ENCODE measurements around the gene FNDC3B.

The FNDC3B gene

DNA sequence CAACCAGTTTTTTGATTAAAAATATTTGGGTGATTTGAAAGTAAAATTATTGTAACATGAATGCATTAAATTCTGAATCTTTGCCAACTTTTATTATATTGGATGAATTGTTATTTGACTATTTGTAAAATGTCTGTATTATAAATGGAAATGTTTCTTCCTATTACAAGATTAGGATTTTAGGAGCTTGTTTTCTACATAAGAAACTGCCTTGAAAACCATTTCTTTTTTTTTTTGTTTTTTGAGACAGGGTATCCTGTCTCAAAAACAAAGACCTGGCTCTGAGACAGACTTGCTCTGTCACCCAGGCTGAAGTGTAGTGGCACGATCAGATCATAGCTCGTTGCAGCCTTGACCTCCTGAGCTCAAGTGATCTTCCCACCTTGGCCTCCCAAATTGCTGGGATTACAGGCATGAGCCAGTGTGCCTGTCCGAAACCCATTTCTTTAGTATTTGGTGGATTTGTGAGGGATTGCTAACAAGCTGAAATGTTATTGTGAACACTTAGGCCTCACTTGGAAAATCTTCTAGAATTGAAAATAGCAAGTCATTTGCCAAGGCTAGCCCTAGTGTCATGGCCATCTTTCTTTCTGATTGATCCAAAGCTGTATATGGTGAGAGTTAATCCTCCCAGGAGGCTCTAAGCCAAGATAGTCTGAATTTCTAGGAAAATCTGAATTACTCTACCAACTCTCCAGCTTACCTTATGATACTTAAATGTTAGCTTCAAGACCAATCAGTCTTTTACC is 100.3 kb downstream of the FNDC3B start:
- no peak for DNase-seq

DNA sequence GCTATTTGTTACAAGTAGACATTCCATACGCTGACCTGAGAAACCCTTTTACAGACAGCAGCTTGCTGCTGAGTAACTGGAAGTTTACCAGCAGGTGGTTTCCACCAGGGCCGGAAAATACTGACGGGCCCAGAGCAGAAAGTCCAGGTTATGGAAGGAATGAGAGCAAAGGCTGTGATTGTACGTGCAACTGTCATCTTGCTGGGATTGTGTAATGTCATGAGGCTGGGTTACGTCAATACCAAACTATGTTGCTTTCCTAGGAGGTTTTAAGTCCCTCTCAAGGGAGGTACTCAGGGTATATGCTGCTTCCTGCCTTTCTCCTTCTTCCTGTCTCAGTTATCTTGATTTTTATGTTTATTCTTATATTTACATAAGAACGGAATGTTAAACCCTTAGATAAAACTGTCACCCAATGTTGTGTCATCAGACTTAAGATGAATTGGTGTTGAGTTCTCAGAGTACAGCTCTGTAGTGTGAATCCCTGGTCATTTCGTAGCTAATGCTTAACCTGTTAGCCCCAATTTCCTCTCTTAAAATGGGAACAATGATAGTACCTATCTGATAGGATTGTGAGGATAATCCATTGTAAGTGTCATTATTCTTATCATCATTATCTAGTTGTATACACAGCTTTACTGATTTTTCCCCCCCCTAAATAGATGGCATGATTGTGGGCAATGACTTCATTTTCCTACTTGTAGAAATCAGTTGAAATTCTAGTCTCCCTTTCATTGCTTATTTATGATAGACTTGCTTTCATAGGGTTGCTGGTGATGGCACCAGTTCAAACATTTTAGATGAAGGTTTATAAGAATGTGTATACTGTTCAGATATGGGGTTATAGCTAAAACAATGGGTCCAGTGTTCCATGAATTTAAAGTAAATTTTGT is 101.4 kb downstream of the FNDC3B start:
- DNase-seq, result no peak

DNA sequence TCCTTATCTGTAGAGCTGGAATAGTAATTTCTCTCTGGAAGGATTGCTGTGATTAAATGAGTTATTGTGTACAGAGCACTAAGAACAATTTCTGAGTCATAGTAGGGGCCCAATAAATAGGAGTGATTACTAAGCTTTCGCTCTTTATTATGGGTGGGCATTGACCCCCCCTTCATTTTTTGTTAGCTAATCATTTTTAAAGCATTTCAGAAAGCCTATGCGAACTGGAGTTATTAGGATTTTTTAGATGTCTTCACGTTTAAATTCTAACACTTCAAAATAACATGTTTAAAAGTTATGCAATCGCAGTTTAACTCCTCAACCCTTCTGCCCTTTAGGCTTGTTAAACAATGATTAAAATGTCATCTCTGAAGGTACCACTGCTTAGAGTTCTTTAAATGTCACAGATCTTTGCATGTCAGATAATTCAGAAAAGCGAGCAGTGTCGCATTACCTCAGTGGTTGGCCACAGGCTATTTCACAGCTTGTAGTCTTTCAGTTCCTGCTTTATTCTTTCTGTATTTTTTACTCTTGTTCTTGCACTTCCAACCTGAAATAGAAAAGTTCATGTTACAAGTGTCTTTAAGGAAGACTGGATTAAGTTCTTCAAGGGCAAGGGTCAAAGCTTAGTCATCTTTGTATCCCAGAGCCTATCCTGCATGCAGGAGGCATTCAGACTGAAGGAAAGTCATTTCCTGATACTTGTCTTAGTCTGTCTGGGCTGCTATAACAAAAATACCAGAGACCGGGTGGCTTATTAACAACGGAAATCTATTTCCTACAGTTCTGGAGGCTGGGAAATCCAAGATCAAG is 102.9 kb downstream of the FNDC3B start:
- DNase-seq, result no peak

DNA sequence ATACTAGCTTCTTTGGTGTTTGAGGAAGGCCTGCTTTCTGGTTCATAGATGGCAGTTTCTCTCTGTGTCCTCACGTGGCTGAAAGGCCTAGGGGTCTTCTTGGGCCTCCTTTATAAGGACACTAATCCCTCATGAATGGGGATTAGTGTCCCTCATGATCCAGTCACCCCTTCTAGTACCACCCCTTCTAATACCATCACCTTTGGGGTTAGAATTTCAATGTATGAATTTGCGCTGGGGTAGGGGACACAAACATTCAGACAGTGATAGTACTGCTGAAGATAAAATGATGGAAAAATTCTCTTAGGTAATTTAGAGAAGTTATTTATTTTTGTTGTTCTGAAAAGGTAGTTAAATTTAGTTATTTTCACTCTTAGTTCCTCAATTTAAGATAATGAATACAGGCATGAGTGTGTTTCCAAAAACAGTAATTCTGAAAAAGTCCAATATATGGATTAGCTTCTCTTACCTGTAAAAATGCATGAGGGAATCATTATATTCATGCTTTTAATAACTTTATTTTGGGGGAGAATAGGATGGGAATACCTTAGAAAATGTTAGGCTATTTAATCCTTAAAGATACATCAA is 103.6 kb downstream of the FNDC3B start:
- no peak for DNase-seq

DNA sequence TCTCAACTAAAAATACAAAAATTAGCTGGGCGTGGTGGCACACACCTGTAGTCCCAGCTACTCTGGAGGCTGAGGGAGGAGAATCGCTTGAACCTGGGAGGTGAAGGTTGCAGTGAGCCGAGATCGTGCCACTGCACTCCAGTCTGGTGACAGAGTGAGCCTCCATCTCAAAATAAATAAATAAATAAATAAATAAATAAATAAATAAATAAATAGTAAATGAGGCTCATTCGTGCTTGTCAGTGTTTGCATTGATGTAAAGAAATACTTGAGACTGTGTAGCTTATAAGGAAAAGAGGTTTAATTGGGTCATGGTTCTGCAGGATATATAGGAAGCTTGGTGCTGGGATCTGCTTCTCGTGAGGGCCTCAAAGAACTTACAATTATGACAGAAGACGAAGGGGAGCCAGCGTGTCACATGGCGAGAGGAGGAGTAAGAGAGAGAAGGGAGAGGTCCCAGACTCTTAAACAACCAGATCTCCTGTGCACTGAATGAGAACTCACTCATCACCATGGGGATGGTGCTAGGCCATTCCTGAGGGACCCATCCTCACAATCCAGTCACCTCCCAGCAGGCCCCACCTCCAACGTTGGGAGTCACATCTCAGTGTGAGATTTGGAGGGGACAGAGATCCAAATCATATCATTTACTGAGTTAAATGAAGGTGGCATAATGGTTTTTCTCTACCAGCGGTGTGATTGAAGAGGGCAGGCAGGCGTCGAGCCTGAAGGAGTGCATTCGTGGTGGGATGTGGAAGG is 104.5 kb downstream of the FNDC3B start:
- DNase-seq, result no peak

DNA sequence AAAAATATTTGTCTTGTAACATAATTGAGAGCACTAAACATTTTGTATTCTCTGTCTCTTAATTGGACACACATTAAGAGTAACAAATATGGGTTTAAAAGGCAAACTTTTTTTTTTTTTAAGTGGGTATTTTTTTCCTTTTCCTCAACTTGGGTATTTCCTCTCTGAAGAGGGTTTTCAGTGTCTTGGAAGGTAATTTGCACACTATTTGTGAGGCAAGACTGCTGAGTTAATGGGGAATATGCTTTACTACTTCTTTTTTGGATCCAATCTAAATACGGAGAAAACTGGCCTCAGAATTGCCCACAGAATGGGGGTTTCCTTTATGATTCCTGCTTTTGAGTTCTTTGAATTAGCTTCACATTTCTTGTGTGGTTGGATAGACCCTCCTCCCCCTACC is 105.2 kb downstream of the FNDC3B start:
- DNase-seq, result no peak

DNA sequence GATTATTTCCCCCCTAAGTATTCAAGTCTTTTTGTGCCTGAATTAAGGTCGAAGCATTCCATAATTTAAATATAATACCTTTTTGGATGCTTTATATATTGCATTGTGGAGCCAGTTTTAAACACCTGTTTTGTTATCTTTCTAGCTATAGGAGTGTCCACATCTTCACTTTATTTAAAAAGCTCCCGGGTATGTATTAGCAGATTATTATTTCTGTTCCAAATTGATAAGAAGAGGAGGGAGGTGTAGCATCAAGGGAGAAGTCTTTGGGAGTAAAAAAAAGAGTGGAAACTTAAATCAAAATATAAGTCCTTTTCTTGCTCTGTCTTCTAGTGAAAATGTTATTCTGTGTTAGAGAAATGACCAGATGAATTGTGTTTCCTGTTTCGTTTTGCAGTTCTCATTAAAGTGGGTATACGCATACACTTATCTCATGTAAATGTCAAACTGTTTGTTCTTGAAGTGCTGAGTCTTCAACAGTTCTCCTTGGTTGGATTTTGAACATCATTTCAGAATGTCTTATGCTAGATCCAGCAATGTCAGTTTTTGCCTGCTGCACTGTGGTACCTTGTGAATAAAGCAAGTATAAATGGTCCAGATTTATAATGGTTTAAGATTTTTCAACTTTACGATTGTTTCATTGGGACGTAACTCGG is 105.8 kb downstream of the FNDC3B start:
- DNase-seq, result no peak

DNA sequence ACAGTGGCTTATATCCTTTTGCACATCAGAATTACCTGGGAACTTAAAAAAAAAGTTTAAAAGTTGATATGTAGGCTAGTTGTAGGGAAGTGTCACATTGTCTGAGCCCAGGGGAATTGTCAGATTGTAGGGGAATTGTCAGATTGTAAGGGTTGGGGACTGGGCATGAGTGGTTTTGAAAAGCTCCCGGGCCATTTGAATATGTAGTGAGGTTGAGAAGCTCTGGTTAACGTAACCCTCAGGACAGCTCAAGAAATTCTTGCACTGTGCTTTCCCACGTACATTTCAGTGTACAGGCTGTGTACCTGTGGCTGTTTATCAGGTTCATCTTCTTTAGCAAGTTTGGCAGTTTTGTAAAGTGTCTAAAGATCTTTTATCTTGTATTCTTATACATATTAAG is 107.0 kb downstream of the FNDC3B start:
- DNase-seq, result no peak

DNA sequence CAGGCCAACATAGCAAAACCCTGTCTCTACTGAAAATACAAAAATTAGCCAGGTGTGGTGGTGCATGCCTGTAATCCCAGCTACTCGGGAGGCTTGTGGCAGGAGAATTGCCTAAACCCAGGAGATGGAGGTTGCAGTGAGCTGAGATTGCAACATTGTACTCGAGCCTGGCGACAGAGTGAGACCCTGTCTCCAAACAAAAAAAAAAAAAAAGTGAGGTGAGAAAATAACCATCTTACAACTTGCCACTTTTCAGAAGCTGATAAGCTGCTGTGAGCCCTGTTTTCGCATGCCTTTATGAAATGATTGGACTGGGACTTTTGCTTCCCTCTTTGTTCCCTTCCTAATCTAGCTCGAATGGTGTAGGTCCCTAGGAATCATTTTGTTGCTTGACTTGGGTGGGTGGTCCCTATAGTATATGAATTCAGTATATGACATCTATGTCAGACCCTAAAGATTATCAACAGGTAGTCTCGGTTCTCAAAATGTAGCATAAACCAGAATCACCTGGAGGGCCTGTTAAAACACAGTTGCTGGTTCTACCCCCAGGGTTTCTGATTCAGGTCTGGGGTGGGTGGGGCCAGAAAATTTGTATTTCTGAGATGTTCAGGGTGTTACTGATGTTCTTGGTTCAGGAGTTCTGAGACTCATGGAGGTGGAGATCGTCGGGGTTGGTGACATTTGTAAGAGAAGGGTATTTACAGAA is 107.9 kb downstream of the FNDC3B start:
- no peak for DNase-seq

DNA sequence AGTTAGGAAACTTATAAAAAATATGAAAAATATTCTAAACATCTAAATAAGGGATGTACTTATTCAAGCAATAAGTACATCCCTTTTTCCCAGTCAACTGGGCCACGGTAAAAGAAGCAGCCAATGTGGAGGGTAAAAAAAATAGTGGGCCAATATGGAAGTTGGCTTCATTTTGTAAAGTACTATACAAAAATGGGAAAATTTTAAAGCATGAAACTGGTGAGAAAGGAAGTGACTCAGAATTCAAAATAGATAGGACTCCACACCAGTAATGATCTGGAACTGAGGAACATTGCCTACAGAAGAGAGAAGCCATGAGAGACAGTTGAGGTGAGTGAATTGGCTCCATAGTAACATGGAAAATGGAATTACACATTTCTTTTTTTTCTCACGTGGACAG is 108.9 kb downstream of the FNDC3B start:
- no peak for DNase-seq

DNA sequence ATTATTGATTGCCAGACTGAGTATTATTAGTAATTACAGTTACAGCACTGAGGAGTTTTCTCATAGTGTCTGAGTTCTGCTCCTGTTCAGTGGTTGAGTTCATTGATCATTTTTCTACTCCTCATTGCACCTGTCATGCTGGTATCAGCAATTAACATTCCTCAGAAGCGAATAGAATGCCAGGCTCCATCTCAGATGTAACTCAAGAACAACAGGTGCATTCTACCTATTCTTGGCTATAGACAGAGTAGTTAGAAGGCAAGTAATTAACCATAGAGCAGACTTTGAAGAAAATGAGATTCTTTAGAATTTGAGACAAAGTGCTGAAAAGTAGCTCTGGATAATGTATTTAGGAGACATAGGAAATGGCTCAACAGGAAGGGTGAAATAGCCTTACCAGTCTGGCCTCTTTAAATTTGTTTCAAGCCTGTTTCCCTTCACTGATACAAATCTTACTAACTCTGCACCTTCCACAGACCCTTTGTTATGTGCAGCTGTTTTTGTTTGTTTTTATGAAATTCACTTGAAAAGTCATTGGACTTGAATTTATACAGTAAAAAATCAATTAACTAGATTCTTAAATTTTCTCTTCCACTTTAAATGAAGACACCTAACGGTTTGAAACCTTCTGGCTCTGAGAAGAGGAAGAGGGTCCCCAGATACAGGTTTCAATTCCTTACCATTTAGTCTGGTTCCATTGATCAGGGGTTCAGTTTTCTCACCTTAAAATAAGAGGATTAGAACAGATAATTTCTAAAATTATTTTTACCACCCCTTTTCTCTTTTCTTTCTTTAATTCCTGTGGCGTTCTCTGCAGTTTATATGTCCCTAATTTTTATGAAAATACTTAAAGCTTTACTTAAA is 109.6 kb downstream of the FNDC3B start:
- DNase-seq, result no peak

DNA sequence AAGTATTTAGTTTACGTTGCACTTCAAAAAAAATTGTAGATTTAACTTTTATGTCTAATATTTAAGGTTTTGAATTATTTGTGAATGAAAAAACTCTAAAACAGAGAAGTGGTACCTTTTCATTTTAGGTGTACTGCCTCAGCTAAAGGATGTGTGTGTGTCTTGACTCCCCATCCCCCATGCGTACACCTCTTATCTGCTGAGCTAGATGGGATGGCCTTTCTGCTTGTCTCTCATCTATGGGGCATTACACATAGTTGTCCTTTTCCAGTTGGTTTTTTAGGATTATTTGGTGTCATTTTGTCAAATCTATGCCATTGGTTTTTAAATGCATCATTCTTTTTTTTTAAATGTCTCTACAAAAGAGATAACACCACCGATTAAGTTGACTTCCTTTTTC is 110.9 kb downstream of the FNDC3B start:
- no peak for DNase-seq

DNA sequence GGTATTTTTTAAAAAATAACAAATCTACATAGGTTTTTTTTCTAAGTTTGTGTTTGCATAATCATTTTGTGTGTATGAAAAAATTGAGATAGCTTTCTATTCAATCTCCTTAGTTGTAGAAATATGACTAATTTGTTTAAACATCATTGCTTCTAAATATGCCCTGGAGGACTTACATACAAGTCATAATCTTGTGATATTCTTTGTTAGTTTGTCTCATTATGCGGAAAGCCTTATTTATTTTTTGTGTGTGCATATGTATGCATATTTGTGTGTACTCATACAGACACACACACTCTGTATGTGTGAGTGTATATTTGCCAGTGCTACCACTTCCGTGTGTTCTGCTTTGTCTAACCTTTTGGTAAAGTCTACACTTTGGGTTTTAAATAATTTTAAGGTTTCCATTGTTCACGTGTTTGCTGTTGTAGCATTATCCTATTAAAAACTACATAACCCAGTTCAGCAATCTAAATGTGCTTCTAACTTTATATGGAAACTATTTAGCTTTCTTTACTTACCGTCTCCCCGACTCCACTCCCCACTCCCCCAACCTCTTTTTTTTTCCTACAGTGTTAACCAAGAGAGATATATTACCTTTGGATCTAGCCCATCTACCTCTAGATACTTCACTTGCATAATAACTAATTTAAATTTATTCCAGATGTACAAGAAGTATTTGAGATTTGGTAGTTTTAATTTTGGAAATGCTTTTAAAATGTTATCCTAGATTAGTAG is 111.7 kb downstream of the FNDC3B start:
- DNase-seq, result no peak

DNA sequence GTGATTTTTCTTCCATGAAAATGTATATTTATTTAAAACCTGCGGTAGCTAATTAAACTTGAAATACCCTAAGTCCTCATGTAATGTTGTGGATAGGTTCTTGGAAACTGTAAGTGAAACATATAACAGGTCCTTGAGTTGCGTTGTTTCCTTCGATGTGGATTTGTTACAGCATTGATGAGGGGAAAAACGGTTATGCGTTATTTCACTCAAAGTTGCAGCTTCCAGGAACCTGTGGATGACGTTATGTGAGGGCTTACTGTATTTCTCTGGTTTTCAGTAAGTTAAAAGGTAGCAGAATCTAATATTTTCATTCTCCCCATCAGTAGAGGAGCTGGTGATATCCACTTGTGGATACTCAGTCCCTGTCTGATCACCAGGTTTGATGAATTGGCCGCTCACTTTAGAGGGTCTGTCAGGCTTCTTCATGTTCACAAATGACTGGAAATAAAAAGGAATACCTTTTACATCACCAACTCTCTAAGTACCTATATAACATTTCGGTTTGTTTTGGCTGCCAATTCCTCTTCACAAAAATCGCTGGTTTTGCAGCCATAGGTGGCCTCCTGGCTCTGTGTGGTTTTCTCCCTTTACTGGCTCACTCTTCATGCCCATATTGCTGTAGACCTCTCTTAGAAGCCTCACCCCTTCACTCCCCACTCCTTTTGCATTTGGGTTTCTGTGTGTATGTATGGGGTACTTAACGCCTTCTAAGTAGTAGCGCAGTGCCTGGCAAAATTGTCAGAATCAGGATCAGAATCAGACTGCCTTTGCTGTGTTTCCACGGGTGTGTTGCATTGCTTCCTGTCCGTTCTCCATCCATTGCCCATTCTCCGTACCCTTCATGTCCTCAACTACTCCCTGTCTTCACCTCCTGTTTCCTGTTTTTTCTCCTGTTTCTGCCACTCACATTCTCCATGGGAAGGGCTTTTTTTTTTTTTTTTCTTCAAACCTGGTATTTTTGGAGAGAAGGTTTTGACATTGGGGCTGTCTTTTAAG is 112.6 kb downstream of the FNDC3B start:
- no peak for DNase-seq

DNA sequence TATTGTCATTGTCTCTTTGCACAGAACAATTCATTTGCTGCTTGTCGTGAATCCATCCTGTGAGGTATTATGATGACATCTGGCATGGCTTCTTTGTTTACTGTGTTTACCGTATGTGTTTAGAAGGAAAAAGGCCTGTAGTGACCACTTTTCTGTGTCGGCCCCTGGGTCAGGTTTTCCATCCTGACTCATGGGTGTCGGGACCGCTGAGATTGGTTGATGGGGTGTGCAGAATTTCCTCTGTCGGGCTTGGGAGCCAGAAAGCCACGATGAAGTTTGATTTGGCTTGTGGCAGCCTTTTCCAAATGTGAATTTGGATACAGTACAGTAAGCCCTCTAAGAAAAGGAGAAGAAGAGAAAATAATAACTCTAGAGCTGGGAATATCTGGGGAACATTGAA is 113.5 kb downstream of the FNDC3B start:
- no peak for DNase-seq

DNA sequence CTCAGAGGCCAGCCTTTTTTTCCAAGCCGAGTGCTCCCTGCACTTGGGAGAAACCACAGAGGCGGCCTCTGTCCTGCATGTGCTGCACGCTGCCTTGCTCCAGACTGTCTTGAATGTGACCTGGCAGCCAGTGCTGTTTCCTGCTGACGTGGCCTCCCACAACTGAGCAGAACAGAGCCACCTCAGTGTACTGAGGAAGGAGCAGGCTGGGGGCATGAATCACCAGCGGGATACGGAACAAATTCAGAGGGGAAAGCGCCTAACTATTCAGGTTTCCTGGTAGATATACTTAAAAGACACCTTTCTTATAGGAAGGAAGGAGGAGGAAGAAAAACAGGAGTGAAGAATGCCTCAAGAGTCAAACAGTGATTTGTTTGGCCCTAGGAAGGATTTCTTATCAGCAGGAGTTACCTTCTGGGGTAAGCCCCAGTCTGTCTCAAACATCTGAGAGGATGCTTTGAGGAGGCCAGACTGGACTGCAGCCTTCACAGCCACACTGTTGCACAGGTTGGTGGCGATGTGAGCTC is 114.0 kb downstream of the FNDC3B start:
- peak; percentile 51 for DNase-seq

DNA sequence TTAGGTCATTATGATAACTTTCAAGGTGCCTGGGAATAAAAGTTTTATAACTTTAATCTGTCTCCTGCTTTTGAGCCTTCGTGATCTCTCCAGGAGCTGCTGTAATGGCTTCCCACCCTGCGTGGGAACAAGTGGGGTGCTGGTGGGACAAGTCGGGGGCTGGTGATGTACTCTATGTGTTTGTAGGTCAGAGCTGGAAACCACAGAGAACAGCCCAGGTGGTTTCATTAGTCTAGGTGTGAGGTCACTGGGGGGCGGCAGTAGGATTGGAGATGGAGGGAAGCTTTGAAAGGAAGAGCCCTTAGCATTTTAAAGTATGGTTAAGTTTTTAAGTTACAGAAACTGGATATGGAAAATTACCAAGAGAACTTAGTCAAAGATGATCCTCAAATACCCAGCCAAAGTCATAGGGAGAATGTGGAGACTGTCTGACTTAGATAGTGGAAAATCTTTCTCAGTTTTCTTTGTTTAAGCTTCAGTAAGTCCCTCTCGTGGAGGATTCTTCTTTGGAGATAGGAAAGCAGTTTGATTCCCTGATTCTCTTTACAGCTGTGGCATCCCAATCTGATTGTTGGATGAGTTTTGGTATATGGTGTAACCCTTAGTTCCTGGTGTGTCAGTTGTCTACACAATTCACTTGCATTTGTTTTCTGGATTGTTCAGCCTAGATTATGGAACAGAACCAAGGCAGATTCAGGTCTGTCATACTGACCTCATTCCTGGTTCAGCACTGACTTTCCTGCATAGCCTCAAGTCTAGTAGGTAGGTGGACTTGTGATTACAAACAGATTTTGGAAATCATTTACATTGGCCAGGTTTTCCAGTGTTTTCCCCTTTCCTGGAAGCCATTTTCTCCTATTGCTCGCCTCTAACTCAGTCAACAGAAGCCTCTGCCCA is 115.6 kb downstream of the FNDC3B start:
- no peak for DNase-seq
